HS-27A (cell line): Measurements from ENCODE around the gene TMEM169.
"Not testable (repeated sequence)": the region's sequence is repeated elsewhere in the genome, so short reads cannot be mapped to it uniquely, and the experiment has no call there.

Experiments used
- DNase-seq: peaks from one replicate; pipeline ENCODE4 v3.0.0-alpha.2; 2012; ENCODE audit warnings: low read depth, missing footprints

Gene TMEM169

GRCh38 chr2:216131175-216131926 is 49.6 kb downstream of the TMEM169 start:
- no peak for DNase-seq

GRCh38 chr2:216132585-216132984 is 50.9 kb downstream of the TMEM169 start:
- DNase-seq = no peak

GRCh38 chr2:216133397-216133796 is 51.7 kb downstream of the TMEM169 start:
- no peak for DNase-seq

- DNase-seq = no peak
These were observed 53.3 kb downstream of the TMEM169 start for GRCh38 chr2:216134958-216135541.

GRCh38 chr2:216139884-216140283 is 58.2 kb downstream of the TMEM169 start:
- no peak for DNase-seq

GRCh38 chr2:216141516-216141915 is 59.8 kb downstream of the TMEM169 start:
- not testable (repeated sequence) for DNase-seq

- no peak for DNase-seq
These were observed 60.8 kb downstream of the TMEM169 start for GRCh38 chr2:216142540-216142939.

GRCh38 chr2:216144372-216144771 is 62.7 kb downstream of the TMEM169 start:
- no peak for DNase-seq

- no peak for DNase-seq
These were observed 63.1 kb downstream of the TMEM169 start for GRCh38 chr2:216144857-216145256.

- no peak for DNase-seq
These were observed 64.9 kb downstream of the TMEM169 start for GRCh38 chr2:216146573-216146972.

- no peak for DNase-seq
These were observed 65.7 kb downstream of the TMEM169 start for GRCh38 chr2:216147172-216148131.

GRCh38 chr2:216148983-216149382 is 67.3 kb downstream of the TMEM169 start:
- DNase-seq = no peak

GRCh38 chr2:216149741-216150140 is 68.0 kb downstream of the TMEM169 start:
- no peak for DNase-seq

- DNase-seq = no peak
These were observed 69.8 kb downstream of the TMEM169 start for GRCh38 chr2:216151313-216152025.
